NCI-H345 treated with DMSO at 0.1 percent for 48 hours (cell line): ENCODE measurements around the gene EPHB6.

Source experiments
- DNase-seq: peaks from one replicate; lab custom pipeline; 2025; ENCODE audit not compliant: unreplicated experiment; lab: John Stamatoyannopoulos, UW

The EPHB6 gene

DNA sequence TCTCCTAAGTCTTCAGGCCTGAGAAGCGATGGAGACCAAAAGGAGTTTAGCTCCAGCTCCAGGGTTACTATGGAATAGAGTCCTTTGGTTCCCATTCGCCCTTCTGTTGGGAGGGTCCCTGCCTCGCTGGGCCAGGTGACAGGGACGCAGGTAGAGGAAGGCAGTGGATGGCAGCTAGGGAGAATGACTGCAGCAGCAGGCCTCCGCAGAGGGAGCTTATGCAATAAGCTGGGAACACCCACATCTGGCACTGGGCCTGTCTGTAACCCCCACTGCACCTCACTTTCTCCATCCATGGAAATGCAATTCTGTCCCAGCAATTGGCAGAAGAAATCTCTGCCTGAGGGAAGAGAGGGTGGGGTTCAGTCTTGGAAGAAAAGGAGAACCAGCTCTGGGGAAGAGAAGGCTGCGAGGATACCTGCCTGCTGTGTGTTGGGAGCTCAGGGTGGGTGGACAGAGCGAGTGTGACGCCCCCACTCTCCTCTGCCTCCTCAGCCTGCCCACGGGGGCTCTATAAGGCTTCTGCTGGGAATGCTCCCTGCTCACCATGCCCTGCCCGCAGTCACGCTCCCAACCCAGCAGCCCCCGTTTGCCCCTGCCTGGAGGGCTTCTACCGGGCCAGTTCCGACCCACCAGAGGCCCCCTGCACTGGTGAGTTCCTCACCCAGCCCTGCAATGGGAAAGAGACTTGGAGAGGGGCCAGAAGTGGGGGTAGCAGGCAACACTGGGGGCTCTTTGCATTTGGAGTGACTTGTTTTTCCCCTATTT is 10.3 kb downstream of the EPHB6 start:
- DNase-seq = no peak

- DNase-seq = no peak
Observed at GRCh38 chr7:142865766-142866165, 10.9 kb downstream of the EPHB6 start.

DNA sequence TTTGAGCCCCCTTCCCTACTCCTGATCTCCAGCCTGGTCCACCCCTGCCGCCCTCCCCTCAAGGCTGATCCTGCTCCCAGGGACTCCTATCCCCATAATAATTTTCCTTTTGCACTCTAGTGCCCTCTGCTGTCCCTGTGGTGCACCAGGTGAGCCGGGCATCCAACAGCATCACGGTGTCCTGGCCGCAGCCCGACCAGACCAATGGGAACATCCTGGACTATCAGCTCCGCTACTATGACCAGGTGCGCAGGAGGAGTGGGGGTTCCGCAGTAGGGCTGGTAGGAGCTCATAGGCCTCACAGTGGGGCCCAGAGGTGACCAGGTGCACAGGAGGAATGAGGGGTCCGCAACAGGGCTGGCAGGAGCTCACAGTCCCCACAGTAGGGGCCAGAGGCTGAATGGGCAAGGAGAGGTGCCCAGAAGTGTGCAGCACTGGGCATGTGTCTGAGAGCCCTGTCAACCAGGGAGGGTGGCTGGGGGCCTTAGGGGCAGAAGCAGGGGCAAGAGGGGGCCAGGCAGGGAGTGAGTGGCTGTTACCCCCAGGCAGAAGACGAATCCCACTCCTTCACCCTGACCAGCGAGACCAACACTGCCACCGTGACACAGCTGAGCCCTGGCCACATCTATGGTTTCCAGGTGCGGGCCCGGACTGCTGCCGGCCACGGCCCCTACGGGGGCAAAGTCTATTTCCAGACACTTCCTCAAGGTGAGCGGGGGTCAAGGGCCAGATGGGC is 11.7 kb downstream of the EPHB6 start:
- peak; percentile 13 for DNase-seq

DNA sequence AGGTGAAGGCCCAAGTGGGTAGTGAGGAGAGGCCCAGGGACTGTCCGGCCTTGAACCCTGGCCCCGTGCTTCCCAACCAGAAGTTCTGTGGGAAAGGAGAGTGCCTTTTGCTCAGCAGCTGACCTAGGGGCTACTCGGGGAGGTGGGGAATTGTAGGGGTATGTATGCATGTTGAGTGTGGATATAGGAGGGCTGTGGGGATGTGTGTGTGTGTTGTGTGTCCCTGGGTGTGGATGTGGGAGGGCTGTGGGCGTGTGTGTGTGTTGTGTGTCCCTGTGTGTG is 12.2 kb downstream of the EPHB6 start:
- DNase-seq = no peak

GRCh38 chr7:142867398-142868187 is 12.7 kb downstream of the EPHB6 start:
- no peak for DNase-seq

- no peak for DNase-seq
Observed at GRCh38 chr7:142868188-142868985, 13.5 kb downstream of the EPHB6 start.

DNA sequence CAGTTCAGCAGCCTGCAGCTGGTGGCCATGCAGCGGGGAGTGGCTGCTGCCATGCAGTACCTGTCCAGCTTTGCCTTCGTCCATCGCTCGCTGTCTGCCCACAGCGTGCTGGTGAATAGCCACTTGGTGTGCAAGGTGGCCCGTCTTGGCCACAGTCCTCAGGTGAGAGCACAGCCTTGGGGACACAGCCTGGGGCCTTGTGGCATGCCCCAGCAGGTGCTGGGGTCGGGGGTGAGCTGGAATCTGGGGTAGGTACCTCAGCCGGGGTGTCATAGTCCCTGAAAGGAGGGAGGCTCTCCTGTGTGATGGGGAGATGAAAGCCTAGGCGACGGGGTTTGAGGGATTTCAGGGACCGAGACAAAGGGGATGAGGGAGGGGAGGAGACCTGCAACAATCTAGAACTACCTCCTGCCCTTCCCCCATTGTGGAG is 14.1 kb downstream of the EPHB6 start:
- no peak for DNase-seq

GRCh38 chr7:142869434-142869833 is 14.6 kb downstream of the EPHB6 start:
- no peak for DNase-seq

DNA sequence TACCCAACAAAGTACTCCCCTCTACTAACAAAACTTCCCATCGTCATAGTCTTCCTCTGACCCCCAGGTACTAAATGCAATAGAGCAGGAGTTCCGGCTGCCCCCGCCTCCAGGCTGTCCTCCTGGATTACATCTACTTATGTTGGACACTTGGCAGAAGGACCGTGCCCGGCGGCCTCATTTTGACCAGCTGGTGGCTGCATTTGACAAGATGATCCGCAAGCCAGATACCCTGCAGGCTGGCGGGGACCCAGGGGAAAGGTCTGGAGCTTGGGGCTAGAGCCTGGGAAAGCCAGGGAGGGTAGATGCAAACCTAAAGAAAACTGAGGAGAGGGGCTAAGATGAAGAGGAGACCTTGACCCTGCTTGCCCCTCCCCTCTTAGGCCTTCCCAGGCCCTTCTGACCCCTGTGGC is 15.3 kb downstream of the EPHB6 start:
- DNase-seq = no peak

GRCh38 chr7:142870566-142871259 is 15.8 kb downstream of the EPHB6 start:
- no peak for DNase-seq

DNA sequence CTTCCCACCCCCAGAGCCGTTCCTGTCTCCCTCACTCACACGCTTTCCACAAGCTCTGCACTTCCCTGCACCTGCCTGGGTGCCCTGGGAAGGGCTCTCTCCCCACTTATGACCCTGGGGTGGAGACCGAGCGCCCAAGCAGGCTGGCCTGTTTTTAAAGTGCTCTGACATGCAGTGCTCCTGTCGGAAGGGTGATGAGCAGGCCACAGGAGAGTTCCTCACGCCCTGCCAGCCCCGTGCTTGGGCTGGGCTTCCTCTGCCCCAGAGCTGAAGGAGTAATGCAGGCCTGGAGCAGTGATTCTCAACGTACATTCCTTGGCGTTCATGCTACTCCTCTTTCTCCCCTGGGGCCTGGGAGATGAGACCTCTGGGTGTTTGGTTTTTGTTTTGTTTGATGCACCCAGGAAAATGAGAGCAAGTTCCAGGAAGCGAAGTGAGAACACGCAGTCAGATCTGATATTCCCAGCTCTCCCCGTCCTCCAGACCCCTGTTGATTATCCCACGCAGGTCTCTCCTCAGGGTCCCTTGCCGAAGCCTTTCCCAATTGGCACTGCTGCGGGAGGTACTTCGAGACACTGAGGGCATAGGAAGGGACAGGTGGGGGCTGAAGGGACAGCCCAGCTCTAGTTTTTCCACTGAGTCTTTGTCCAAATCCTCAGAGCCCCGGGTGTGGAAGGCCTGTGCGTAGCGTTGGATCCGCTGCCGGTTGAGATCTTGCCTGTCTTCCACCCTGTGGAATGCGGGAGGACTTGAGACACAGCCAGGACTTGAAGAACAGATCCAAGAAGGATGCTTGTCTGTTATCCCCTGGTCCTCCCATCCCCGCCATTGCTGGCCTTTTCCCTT is 16.6 kb downstream of the EPHB6 start:
- DNase-seq = no peak

GRCh38 chr7:142872106-142872675 is 17.3 kb downstream of the EPHB6 start:
- DNase-seq = no peak

GRCh38 chr7:142873281-142873784 is 18.5 kb downstream of the EPHB6 start:
- DNase-seq = no peak

DNA sequence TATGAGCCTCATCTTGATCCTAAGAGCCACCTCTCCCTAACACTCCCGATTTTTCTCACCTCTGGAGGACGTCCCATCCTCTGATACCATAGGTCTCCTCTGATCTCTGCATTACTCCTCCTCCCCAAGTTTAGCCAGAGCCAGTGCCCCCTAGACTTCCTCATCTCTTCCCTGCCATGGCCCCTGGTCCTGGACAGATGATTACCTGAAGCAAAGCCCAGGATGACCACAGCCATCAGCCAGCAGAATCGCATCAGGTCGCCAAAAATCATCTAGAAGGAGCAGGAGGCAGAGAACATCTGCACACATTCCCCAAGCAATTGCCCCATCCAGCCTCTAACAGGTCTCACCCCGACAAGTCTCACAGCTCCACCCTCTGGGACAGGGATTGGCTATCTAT is 19.0 kb downstream of the EPHB6 start:
- no peak for DNase-seq

DNA sequence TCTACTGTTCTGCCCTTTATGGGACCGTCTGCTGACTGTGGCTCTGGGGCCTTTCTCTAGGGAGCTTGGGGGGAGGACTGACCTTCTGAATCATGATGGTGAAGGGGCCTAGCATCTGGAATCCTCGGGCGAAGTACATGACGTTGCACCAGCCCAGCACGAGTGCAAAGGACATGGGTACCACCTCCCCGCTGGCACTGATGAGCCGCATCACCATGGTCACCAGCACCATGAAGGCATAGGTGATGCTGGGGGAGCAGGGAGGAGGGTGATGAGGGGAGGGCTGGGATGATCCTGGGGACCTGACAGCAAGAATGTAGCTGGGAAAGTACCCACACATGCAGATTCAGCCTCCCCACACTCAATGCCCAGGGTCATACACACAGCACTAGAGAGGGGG is 19.5 kb downstream of the EPHB6 start:
- no peak for DNase-seq

DNA sequence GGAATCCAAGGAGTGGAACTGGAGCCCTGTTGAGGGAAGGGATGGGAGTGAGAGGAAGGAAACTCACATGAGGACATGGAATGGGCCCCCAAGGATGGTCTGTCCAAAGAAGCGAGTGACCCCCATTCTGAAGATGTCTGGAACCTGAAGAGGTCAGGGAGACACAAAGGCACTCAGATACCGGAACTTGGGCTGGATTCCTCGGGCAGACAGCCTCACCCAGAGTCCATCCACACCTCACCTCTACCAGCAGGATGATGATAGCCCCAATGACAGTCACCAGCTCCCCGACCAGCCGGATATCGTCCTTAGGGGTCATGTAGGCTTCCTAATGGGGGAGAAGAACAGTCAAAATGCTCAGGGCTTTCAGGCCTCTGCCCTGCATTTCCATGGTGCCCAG is 20.0 kb downstream of the EPHB6 start:
- no peak for DNase-seq

- DNase-seq = no peak
Observed at GRCh38 chr7:142875456-142875855, 20.6 kb downstream of the EPHB6 start.

- no peak for DNase-seq
Observed at GRCh38 chr7:142876236-142876960, 21.5 kb downstream of the EPHB6 start.
